CD4-positive, CD25-positive, alpha-beta regulatory T cell (primary cell): ENCODE results near the gene THUMPD3. TPM values are rescaled to one million over a fixed set of nuclear protein-coding genes. Genes with fewer than 3 reads are reported as not detected.
A peak's percentile ranks its signal among the peaks of the same experiment; 100 is the strongest.

Source experiments
- ATAC-seq, 2 donors: fragments of 150-1000 bp; cut with Tn5 transposase; one replicate each; pipeline ENCODE4 v1.10.0; 2021; ENCODE audit warnings: low read depth in 2 of 2, moderate number of reproducible peaks in 2 of 2, moderate library complexity in 1 of 2
- DNase-seq, 3 donors: peaks; one replicate each; pipeline versions ENCODE4 v3.0.0 to v3.0.0-alpha.2; 2012 to 2022; ENCODE audit warnings: mixed read lengths in 1 of 3
- H3K27ac ChIP-seq: one replicate; pipeline ENCODE4 v1.7.0; 2013; ENCODE audit warnings: mild to moderate bottlenecking, low read length; ENCODE audit not compliant: insufficient read depth, poor library complexity, severe bottlenecking
- H3K27me3 ChIP-seq: one replicate; pipeline ENCODE4 v1.7.0; 2013; ENCODE audit warnings: low read length; ENCODE audit not compliant: control insufficient read depth, insufficient read depth
- H3K36me3 ChIP-seq: one replicate; pipeline ENCODE4 v1.7.0; 2013; ENCODE audit warnings: mild to moderate bottlenecking, low read length, moderate library complexity; ENCODE audit not compliant: control insufficient read depth, insufficient read depth
- H3K4me1 ChIP-seq: 2 replicates; pipeline ENCODE4 v1.7.0; 2013; ENCODE audit warnings: mild to moderate bottlenecking, low read length; ENCODE audit not compliant: insufficient read depth, control insufficient read depth, poor library complexity, severe bottlenecking
- H3K4me3 ChIP-seq: one replicate; pipeline ENCODE4 v1.7.0; 2013; ENCODE audit warnings: low read depth, mild to moderate bottlenecking, low read length, moderate library complexity
- H3K9me3 ChIP-seq, 2 experiments: 1 replicate in 1 of 2; 2 replicates in 1 of 2; pipeline ENCODE4 v1.7.0; 2013; ENCODE audit warnings: low read length in 2 of 2, mild to moderate bottlenecking in 1 of 2, moderate library complexity in 1 of 2; ENCODE audit not compliant: control insufficient read depth in 2 of 2
- H3K27ac Mint-ChIP-seq, 3 donors: one replicate each; pipeline ENCODE4 v1.8.0; 2020 to 2022; ENCODE audit warnings: mild to moderate bottlenecking in 3 of 3, mixed read lengths in 3 of 3, moderate library complexity in 2 of 3
- H3K27me3 Mint-ChIP-seq: one replicate; pipeline ENCODE4 v1.8.0; 2022; ENCODE audit warnings: mild to moderate bottlenecking, mixed read lengths
- H3K36me3 Mint-ChIP-seq: one replicate; pipeline ENCODE4 v1.8.0; 2020; ENCODE audit warnings: mixed read lengths
- H3K4me1 Mint-ChIP-seq, 4 donors: one replicate each; pipeline ENCODE4 v1.8.0; 2020 to 2022; ENCODE audit warnings: mixed read lengths in 4 of 4, mild to moderate bottlenecking in 1 of 4
- H3K4me3 Mint-ChIP-seq, 4 donors: one replicate each; pipeline ENCODE4 v1.8.0; 2020 to 2022; ENCODE audit warnings: mild to moderate bottlenecking in 4 of 4, mixed read lengths in 4 of 4, moderate library complexity in 3 of 4
- H3K9me3 Mint-ChIP-seq, 7 donors: one replicate each; pipeline ENCODE4 v1.8.0; 2020 to 2022; ENCODE audit warnings: mixed read lengths in 7 of 7, mild to moderate bottlenecking in 3 of 7, moderate library complexity in 2 of 7
- polyA plus RNA-seq, 4 donors: library from polyadenylated mRNA; unstranded; fragments of 300-500 nt; fragmentation: Illumina TruSeq; gene quantifications; one replicate each; pipeline ENCODE4 v1.2.3, GENCODE V29; 2021
- total RNA-seq: library from RNA; stranded (reverse); gene quantifications from one replicate; pipeline ENCODE4 v1.2.3, GENCODE V29; 2022

The THUMPD3 gene
- total and polyA plus RNA-seq, 5 donors from 2014 or later: 17.9 to 40.2 (median 19.8) TPM

DNA sequence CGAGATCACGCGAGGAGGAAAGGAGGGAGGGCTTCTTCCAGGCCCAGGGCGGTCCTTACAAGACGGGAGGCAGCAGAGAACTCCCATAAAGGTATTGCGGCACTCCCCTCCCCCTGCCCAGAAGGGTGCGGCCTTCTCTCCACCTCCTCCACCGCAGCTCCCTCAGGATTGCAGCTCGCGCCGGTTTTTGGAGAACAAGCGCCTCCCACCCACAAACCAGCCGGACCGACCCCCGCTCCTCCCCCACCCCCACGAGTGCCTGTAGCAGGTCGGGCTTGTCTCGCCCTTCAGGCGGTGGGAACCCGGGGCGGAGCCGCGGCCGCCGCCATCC is 33.4 kb downstream of the THUMPD3 start:
- DNase-seq (peak in 2 of 3 donors; percentile 77 to 93), ATAC-seq (peak; percentile 18 to 19)
- peaks cover 23% of the 10 kb centered on the region for H3K36me3 ChIP-seq
- H3K9me3 ChIP-seq: no peaks in the 10 kb centered on the region
- H3K27me3 Mint-ChIP-seq: peaks cover 5% of the 10 kb centered on the region
- H3K27ac Mint-ChIP-seq: peak overlapping the region; percentile 96 to 99 (median 98)
- peaks cover 12% of the 10 kb centered on the region for H3K36me3 Mint-ChIP-seq
- H3K27ac ChIP-seq: peak overlapping the region; percentile 96
- peaks cover 74% of the 10 kb centered on the region for H3K4me1 ChIP-seq
- H3K9me3 Mint-ChIP-seq: peaks cover 0 to 1% (median 0%) of the 10 kb centered on the region in 7 donors
- peak overlapping the region; percentile 94 to 100 (median 97) for H3K4me3 Mint-ChIP-seq
- peak overlapping the region; percentile 97 for H3K4me3 ChIP-seq
- peaks cover 46 to 79% (median 68%) of the 10 kb centered on the region in 4 donors for H3K4me1 Mint-ChIP-seq
- H3K27me3 ChIP-seq: no peaks in the 10 kb centered on the region

DNA sequence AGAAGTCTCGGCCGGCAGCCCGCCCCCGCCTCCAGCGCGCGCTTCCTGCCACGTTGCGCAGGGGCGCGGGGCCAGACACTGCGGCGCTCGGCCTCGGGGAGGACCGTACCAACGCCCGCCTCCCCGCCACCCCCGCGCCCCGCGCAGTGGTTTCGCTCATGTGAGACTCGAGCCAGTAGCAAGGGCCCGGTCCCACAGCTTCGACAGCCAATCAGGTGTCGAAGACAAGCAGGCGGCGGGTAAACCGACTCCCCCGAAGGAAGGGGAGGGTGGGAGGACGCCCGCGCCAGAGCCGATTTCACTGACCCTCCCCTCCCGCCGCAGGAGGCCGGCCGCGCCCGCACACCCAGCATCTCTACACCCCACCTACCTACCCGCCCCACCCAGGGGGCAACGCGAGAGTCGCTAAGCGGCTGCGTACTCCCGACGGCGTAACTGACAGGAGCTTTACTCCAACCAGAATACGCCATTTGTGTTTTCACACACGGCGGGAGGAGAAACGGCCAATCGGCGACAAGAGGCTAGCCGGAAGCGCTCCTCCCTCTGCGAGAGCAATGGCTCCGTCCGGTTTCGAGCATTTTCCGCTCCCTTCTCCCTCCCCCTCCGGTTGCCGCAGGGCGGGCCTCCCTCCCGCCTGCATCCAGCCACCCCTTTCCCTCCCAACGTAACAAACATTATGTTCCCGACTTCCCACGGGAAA is 33.9 kb downstream of the THUMPD3 start:
- Mint-ChIP-seq H3K4me1 (peaks cover 47 to 79% (median 67%) of the 10 kb centered on the region in 4 donors), H3K9me3 (peaks cover 0 to 1% (median 0%) of the 10 kb centered on the region in 7 donors), H3K36me3 (peaks cover 7% of the 10 kb centered on the region), H3K27ac (peak overlapping the region; percentile 98 to 99 (median 99)), H3K4me3 (peak overlapping the region; percentile 94 to 100 (median 98)), H3K27me3 (peaks cover 5% of the 10 kb centered on the region)
- peaks cover 79% of the 10 kb centered on the region for H3K4me1 ChIP-seq
- ATAC-seq (peak; percentile 75 to 77), DNase-seq (peak; percentile 98 to 100 (median 99))
- peak overlapping the region; percentile 62 for H3K4me3 ChIP-seq
- H3K9me3 ChIP-seq: no peaks in the 10 kb centered on the region
- H3K36me3 ChIP-seq: peaks cover 19% of the 10 kb centered on the region
- H3K27ac ChIP-seq: peak overlapping the region; percentile 96
- H3K27me3 ChIP-seq: no peaks in the 10 kb centered on the region

DNA sequence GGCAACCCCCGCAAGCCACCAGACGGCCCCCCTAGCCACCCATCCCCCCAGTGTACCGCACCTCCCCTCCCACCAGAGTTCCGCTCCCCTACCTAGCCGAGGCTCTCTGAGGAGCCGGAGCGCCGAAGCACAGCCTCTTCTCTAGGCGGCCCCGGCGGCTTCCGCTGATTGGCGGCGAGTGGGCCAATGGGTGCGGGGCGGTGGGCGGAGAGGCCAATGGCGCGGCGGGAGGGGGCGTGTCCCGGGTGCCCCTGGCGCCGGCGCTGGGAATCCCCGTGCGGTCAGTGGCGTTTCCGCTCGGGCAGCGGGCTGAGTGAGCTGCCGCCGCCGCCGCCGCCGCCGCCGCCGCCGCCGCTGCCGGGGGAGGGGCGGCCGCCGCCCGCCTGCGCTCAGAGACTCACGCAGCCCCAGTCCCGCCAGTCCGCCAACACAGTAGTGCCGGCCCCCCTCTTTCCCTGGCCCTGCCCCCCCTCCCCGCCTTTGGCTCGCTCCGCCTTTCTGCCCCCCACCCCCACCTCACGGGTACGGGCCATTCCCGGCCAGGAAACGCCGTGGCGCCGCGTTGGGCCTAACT is 34.6 kb downstream of the THUMPD3 start, which contains the start of gene SETD5:
Gene SETD5 (plus strand): TSS at position 284 of the 574 bp plus-strand sequence. CDS start 31,324 bp downstream, outside the sequence.
- Histone ChIP-seq H3K4me3 (peak within 1 kb of the TSS; percentile 97), H3K27ac (peak within 1 kb of the TSS; percentile 96), H3K27me3 (no peaks in the 10 kb centered on the region), H3K9me3 (no peaks in the 10 kb centered on the region), H3K4me1 (peaks cover 81% of the 10 kb centered on the region), H3K36me3 (peaks cover 19% of the 10 kb centered on the region)
- H3K27ac Mint-ChIP-seq: peak within 1 kb of the TSS; percentile 98 to 99 (median 99)
- peaks cover 5% of the 10 kb centered on the region for H3K27me3 Mint-ChIP-seq
- H3K4me3 Mint-ChIP-seq: peak within 1 kb of the TSS; percentile 98 to 100 (median 99)
- peaks cover 47 to 79% (median 67%) of the 10 kb centered on the region in 4 donors for H3K4me1 Mint-ChIP-seq
- DNase-seq (peak; percentile 98 to 99 (median 99)), ATAC-seq (peak; percentile 65 to 68)
- H3K9me3 Mint-ChIP-seq: peaks cover 0 to 1% (median 0%) of the 10 kb centered on the region in 7 donors
- H3K36me3 Mint-ChIP-seq: peaks cover 6% of the 10 kb centered on the region

DNA sequence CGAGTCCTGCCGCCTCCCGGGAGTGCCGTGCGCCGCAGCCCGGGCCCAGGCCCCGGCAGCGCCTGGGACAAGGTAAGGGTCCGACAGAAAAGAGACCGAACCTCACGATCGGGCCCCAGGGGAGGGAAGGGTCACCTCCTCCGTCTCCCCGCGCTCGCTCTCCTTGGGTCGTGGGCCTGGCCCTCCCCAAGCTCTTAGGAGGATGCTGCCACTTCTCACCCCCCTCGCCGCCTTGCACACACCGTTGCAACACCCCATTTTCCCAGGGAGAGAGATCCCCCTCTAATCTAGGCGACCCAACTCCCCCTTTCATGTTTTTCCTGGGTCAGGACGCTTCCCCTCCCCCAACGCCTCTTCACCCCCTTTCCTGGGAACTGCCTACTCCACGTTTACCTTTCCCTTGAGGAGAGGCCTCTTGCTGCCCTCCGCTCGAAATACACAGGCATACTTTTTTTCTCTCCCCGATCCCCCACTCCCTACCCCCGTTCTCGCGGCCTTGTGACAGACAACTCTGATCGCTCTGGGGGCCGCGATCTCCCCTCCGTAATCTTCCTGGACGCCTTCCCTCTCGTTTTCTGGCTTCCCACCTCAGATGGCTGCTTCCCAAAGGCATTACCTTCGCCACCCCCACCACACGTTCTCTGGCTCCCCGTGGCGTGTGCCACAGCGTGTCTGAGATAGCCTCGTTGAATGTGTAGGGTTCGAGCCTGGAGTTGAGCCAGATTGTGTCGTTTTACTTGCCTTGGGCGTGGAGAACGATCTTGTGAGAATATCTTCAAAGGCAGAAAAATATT is 35.2 kb downstream of the THUMPD3 start:
- Histone ChIP-seq H3K27me3 (no peaks in the 10 kb centered on the region), H3K4me3 (peak overlapping the region; percentile 97), H3K4me1 (peaks cover 81% of the 10 kb centered on the region), H3K36me3 (peaks cover 19% of the 10 kb centered on the region), H3K27ac (peak overlapping the region; percentile 96), H3K9me3 (no peaks in the 10 kb centered on the region)
- no peak for ATAC-seq
- H3K9me3 Mint-ChIP-seq: peaks cover 0 to 1% (median 0%) of the 10 kb centered on the region in 7 donors
- H3K4me1 Mint-ChIP-seq: peaks cover 50 to 79% (median 69%) of the 10 kb centered on the region in 4 donors
- H3K27ac Mint-ChIP-seq: peak overlapping the region; percentile 93 to 98 (median 97)
- peak; percentile 27 to 45 (median 32) for DNase-seq
- H3K4me3 Mint-ChIP-seq: peak overlapping the region; percentile 95 to 99 (median 98)
- H3K36me3 Mint-ChIP-seq: peaks cover 6% of the 10 kb centered on the region
- H3K27me3 Mint-ChIP-seq: peaks cover 5% of the 10 kb centered on the region

DNA sequence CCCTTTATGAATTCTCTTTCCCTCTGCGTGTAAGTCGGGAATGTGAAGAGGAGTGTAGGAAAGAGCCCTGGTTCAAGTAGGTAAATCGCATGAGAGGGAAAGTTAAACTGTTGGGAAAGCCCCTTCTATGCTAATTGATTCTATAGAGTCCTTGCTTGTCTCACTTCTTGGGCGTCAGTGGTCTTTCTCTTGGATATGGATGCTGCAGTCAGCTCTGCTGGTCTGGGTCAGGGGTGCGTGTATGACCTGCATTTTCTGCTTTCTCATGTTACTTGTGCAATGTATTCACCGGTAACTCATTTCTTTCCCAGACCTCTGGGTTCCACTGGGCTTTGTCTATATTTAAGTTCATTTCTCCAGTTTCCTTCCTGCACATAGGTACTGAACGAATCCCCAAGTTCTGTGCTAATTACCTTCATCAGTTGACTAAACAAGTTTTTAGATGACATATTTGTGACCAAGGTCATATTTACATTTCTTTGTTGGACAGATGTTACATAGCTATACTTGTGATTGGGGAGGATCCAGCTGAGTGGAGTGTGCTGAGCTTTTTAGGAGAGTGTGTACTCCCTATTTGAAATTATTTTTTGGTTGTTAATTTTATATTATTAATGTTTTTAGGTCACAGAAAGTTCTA is 36.0 kb downstream of the THUMPD3 start:
- H3K36me3 ChIP-seq: peaks cover 12% of the 10 kb centered on the region
- no peak for ATAC-seq
- DNase-seq: peak; percentile 19 to 42 (median 19)
- H3K4me3 Mint-ChIP-seq: peak overlapping the region; percentile 95 to 99 (median 98)
- peak overlapping the region; percentile 93 to 98 (median 97) for H3K27ac Mint-ChIP-seq
- no peaks in the 10 kb centered on the region for H3K9me3 ChIP-seq
- peaks cover 5% of the 10 kb centered on the region for H3K27me3 Mint-ChIP-seq
- peak overlapping the region; percentile 96 for H3K27ac ChIP-seq
- peaks cover 6% of the 10 kb centered on the region for H3K36me3 Mint-ChIP-seq
- H3K4me3 ChIP-seq: peak overlapping the region; percentile 97
- H3K27me3 ChIP-seq: no peaks in the 10 kb centered on the region
- H3K4me1 Mint-ChIP-seq: peaks cover 51 to 79% (median 72%) of the 10 kb centered on the region in 4 donors
- H3K9me3 Mint-ChIP-seq: peaks cover 0 to 1% (median 0%) of the 10 kb centered on the region in 7 donors
- peaks cover 76% of the 10 kb centered on the region for H3K4me1 ChIP-seq

DNA sequence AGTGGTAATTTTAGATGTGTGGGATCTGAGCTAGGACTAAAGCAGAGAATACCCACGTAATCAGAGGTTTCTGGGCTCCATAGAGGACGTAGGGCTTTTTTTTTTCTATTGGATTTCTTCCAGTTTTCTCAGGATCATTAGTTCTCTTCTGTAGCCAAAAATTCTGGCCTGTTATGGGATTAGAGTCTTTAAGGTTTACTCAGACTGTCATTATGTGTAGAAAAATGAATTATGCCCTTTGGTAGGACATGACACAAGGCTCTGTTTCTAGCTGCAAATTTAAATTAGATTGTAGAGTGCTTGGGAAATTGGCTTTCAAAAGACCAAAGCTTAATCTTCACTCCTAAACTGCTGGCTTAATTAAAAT is 36.5 kb downstream of the THUMPD3 start:
- Histone ChIP-seq H3K36me3 (peaks cover 7% of the 10 kb centered on the region), H3K27me3 (no peaks in the 10 kb centered on the region), H3K4me3 (peak overlapping the region; percentile 97), H3K9me3 (no peaks in the 10 kb centered on the region), H3K27ac (peak overlapping the region; percentile 96), H3K4me1 (peaks cover 76% of the 10 kb centered on the region)
- H3K4me1 Mint-ChIP-seq: peaks cover 46 to 76% (median 68%) of the 10 kb centered on the region in 4 donors
- H3K27ac Mint-ChIP-seq: peak overlapping the region; percentile 72 to 98 (median 75)
- H3K36me3 Mint-ChIP-seq: peaks cover 6% of the 10 kb centered on the region
- no peak for DNase-seq
- ATAC-seq: no peak
- peaks cover 5% of the 10 kb centered on the region for H3K27me3 Mint-ChIP-seq
- H3K4me3 Mint-ChIP-seq: peak overlapping the region; percentile 95 to 99 (median 98)
- H3K9me3 Mint-ChIP-seq: peaks cover 0 to 1% (median 0%) of the 10 kb centered on the region in 7 donors

DNA sequence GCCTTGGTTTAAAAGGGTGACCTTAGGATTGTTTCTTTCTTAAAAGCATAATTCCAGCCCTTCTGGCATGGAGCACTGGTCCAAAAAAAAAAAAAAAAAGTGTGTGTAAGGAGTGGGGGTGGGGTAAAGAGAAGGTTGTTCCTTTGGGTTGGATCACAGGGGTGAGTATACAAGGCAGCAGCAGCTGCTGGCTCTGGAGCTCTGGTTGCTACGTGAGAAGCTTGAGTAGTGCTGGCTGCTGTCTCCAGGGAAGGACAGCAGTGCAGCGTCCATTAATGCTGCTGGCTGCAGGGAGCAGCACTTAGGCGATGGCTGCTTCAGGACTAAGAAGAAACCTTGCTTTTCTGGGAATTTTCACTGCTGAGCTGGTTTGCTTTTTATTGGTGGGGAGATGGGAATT is 36.9 kb downstream of the THUMPD3 start:
- Mint-ChIP-seq H3K36me3 (peaks cover 2% of the 10 kb centered on the region), H3K27ac (peak overlapping the region; percentile 72 to 98 (median 75)), H3K4me3 (peak overlapping the region; percentile 95 to 99 (median 98)), H3K27me3 (peaks cover 5% of the 10 kb centered on the region), H3K4me1 (peaks cover 45 to 76% (median 68%) of the 10 kb centered on the region in 4 donors), H3K9me3 (peaks cover 0 to 1% (median 0%) of the 10 kb centered on the region in 7 donors)
- Histone ChIP-seq H3K36me3 (peaks cover 3% of the 10 kb centered on the region), H3K4me1 (peaks cover 76% of the 10 kb centered on the region), H3K4me3 (peak overlapping the region; percentile 97), H3K9me3 (no peaks in the 10 kb centered on the region), H3K27me3 (no peaks in the 10 kb centered on the region), H3K27ac (peak overlapping the region; percentile 96)
- DNase-seq (peak in 1 of 3 donors; percentile 24), ATAC-seq (no peak)
